SK-N-DZ (cell line): ENCODE measurements around the gene SBF2.
"Not testable (repeated sequence)": the region's sequence is repeated elsewhere in the genome, so short reads cannot be mapped to it uniquely, and the experiment has no call there.

Experiments used
- DNase-seq: peaks from one replicate; pipeline ENCODE4 v3.0.0-alpha.2; 2015; ENCODE audit warnings: low spot score

The SBF2 gene

DNA sequence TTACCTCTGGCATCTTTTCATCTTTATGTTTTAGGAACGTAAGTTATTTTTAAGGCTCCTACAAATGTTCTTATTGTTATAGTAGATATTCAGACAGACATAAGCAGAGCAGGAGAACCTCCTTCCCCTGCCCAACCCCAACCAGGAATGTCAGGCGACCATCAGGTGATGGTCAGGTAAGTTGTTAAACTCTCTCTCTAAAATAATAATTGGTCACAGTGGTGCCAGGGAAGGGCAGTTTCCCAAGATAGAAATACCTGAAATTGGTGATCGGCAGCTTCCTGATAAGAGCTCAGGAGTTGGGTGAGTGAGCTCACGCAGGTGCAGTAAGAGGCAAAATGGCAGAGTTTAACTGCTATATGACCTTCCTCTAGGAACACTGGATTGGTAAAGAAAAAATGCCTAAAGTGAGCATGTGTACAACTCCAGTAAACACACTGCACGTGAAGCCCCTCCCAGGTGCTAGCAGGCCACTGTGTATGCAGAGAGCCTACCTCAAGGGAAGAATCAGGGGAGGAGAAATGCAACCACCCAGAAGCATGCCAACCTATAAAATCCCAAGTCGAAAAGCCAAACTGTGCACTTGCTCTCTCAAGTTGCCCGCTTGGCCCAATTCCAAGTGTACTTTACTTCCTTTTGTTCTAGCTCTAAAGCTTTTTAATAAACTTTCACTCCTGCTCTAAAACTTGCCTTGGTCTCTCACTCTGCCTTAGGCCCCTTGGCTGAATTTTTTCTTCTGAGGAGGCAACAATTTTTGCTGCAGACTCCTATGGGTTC, 273.9 kb downstream of the SBF2 start:
- no peak for DNase-seq

DNA sequence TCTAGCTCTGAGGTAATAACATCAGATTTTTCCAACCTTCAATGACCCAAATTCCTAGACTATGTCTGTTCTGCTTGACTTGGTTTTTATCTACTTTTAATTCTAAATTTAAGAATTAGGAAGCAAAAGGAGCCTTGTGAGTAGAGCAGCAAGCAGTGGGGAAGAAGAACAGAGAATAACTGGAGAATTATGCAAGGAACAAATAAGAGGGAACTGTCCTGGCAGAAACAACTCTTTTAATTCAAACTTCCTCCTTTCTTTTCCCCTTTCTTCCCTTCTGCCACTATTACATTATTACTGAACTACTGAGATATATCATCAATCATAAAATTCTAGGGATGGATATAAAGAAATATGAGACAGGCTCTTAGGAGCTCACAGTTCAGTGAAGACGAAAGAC, 276.1 kb downstream of the SBF2 start:
- DNase-seq = no peak

DNA sequence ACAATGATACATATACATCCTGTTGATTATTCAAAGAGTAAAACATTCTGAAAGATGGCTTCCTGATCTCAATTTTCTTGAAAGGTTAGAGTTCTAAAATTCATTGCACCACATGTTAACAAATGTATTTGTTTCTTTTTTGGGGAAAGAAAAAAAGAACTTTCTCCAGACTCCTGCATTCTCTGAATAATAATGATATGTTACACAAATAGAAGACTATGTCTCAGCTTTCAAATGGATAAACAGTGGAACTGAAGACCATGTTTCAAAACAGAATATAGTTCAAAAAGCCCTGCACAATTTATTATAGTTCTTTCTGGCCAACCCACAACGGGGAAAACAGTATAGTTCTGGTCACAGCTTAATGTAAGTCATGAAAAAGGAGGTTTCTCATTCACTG, 277.0 kb downstream of the SBF2 start:
- no peak for DNase-seq

DNA sequence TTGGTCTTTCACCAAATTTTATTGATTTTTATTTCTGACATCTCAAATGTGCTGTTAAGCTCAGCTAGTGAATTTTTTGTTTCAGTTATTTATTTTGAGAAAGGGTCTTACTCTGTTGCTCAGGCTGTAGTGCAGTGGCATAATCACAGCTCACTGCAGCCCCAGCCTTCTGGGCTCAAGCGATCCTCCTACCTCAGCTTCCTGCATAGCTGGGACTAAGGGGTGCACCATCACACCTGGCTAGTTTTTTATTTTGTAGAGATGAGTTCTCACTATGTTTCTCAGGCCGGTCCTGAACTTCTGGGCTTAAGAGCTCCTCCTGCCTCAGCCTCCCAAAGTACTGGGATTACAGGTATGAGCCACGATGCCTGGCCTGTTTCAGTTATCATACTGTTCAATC, 282.0 kb downstream of the SBF2 start:
- DNase-seq = no peak

DNA sequence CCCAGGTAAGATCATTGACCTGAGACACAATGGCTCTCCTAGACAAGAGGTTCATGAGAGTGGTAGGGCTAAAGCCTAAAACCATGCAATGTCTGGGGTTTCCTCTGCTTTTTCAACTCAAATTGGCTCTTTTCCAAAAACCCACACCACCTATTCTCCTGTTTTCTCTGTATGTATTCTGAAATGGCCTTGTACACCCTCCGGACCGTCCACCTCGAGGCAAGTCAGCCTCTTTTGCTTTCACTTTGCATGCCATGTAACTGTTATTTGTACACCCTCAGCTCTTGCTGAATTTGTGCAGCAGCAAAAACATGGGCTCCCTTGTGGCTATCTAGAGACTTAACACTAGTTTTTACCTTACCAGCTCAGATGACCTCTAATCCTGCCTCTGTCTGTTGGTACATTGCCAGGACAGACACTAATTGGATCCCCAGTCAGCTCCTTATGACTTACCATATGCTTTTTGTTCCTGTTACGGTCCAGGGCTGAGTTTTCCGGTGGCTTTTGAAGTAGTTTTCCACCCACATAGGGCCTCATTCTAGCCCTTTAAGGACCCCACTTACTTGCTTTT, 288.0 kb downstream of the SBF2 start:
- DNase-seq = no peak

DNA sequence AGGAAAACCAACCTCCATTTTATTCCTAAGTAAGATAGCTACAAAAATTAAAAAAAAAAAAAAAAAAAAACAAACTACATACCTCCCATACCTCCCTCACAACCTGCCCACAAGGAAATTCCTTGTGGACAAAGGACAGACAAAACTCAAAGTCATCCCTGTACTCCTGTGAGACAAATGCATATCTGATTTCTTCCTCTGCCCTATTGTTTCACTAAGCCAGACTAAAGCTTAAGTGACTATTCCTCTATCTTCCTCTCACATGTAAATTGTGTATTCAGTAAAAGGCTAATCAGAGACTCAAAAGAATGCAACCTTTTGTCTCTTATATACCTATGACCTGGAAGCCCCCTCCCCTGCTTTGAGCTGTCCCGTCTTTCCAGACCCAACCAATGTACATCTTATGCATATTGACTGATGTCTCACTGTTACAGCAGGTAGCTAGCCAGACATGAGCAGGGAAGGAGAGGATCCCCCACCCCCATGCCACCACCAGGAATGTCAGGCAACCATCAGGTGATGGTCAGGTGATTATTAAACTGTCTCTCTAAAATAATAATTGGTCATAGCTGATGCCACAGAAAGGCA, 289.4 kb downstream of the SBF2 start:
- no peak for DNase-seq

DNA sequence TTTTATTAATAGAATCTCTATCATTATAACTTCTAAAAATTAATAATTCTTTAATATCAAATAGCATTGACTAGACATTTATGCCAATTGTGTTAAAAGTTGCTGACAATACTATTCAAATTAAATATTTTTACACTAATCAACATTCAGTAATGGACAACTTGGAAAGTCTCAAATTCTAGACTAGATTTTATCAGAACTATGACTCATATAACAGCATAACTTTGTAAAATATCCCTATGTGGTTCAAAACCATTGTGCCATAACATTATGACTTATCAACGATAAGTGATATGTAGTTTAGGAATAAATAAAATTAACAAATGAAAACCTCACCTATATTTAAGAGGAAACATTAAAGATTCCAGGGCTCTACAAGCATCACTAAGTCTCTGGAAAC, 291.8 kb downstream of the SBF2 start:
- no peak for DNase-seq

DNA sequence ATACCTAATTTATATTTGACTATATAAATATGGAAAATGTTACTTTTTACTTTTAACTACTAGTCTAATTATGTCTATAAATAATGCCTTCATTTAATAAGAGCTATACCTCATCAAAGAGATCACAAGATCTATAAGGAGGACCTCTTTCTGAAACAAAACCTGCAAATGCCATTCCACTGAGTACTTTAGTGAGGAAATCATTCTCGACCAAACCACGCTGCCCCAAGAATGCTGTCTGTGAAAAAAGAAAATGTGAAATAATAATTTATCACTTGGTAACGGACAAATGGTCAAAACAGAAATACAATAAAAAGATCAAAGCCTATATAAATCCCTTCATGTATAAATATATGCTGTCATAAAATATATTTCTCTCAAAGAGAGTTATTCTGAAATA, 301.7 kb downstream of the SBF2 start:
- DNase-seq = no peak

DNA sequence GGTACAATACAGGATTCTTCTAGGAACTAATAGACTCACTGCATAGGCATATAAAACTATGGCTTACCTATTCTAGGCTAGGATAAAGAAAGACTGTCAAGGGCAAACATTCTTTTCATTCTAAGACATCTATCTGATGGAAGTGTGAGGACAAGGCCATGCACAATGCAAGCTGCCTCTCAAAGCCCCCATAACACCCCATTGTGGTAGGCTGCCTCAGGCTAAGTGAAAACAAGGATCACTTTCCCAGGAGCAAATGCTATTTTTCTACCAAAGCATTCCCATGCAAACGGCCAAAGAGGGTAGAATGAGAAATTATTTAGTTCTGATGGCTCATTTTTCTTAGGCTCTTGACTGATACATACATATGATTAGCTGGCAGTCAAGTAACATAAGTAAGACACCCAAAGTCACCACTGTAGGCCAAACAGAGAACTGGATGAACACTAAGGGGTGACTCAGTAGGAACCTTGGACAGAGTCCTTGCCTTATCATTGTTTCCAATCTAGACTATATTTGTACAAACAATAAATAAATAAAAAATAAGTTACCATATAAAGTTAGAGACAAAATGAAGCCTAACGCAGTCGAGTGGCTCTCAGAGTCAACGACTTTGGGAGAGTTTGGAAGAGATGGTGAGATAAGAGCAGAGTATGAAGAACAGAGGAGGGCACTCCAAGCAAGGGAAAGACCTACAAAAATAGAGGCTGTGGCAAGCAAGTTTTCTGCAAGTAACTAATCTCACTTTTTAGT, 303.6 kb downstream of the SBF2 start:
- DNase-seq = no peak

DNA sequence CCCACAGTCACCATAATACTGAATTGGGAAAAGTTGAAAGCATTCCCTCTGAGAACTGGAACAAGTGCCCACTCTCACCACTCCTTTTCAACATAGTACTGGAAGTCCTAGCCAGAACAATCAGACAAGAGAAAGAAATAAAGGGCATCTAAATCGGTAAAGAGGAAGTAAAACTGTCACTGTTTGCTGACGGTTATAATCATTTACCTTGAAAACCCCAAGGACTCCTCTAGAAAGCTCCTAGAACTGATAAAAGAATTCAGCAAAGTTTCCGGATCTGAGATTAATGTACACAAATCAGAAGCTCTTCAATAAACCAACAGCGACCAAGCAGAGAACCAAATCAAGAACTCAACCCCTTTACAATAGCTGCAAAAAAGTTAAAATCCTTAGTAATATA, 306.7 kb downstream of the SBF2 start:
- DNase-seq = not testable (repeated sequence)

DNA sequence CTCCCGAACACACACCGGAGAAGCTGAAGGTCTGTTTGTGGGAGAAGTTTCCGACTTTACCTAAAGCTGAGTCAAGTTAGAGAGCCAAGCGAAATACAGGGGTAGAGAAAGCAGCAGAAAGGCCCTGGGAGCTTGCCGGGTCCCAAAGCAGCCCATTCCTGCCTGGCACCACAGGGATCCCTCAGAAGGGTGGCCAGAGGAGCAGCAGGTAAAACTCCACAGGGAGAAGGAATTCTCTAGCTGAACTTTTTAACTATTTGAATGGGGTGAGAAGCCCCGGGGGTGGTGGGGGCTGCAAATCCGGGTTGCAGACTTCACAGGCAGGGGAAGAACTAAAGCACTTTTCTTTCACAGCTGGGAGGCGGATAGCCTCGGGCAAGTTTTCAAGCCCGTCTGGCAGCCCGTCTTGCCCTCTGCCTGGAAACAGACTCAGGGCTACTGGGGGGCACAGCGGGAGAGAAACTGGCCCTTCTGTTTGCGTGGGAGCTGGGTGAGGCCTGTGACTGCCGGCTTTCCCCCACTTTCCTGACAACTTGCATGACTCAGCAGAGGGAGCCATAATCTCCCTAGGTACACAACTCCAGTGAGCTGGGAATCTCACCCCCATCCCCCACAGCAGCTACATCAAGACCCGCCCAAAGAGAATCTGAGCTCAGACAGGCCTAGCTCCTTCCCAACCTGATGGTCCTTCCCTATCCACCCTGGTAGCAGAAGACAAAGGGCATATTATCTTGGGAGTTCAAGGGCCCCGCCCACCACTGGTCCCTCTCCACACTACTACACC, 311.0 kb downstream of the SBF2 start:
- DNase-seq = peak; percentile 16

DNA sequence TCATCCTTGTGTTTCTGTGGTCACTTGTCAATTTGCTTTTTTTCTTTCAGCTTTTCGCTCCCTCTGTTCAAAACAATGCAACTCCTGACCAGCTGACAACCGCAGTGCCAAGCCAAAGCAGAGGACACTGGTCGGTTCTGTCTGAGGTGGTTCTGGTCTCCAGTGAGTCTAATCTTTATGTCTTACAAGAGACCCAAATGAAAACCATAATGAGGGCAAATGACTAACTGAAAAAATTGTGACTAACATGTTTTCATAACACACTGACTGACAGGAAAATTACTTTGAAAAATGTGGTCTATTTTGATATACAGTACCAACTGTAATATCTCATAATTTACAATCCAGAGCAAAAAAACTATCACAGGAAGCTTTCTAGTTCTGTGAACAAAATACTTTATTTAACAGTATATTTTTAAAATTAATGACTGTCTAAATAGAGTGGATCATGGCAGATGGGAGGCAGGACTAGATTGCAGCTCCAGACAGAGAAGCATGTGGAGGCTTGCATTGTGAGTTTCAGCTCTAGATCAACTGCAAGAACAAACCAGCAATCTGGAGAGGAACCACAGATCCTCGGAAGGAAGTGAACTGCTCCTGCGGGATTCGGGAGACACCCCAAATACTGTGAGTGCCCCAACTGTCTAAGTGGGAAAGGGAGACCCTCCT, 311.8 kb downstream of the SBF2 start:
- DNase-seq = no peak

DNA sequence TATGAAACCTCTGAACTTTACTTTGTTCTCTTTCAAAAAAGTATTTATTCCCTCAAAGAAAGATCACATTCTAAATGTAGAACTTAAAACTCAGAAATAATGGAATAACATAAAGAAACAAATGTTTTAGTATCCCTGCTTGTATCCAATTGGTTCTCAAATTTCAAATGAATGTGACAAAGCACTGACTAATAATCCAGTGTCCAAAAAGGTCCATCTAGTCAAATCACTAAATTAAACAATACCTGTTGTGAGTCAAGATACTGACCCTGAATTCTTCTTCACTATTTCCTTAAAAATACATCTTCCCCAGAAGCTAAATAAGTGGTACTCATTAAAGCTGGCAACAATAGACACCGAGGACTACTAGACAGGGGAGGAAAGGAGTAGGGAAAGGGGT, 313.1 kb downstream of the SBF2 start:
- no peak for DNase-seq

DNA sequence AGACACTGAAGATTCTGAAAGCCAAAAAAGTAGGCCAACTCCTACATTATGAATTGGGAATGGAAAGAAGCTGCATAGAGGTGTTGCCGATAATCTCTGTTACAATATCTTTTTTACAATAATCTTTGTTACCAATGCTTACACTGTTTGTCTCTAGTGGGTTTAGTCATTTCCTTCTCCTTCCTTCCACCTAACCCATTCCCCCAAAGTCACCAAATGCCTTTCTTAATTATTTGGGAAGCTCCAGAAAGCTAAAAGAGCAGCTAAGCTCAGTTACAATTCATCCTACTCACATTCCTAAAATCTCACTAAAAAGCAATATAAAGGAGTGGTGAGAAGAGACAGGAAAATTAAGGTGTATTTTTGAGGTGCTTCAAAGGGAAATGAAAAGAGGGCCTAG, 316.5 kb downstream of the SBF2 start:
- DNase-seq = no peak

DNA sequence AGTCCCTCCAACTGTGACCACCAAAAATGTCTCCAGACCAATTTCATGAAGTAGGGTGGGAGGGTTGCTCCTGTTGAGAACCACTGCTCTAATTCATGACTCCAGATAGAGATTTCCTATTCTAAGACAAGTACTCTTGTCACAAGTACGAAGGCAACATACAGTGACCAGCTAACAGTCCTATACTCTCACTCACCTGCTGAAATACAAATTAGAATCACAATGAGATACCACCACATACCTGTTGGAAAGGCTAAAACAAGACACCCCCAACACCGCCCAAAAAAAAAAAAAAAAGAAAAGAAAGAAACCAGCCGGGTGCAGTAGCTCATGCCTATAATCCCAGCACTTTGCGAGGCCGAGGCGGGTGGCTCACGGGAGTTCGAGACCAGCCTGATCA, 319.6 kb downstream of the SBF2 start:
- no peak for DNase-seq

DNA sequence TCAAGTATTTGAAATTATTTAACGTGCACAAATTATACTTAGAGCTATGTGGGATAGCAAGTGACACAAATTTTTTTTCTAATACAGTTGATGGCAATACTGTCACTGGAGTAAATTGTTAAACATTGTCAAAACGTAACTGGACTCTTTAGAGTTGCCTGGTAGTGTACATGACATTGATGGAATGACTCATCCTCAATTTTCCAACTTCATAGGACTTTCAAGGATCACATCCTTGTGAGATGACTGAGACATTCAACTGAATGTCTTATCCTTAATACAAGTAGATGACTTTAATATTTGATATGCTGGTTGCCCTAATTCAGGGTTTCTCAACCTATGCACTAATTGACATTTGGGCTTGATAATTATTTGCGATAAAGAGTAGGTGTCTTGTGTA, 320.1 kb downstream of the SBF2 start:
- DNase-seq = no peak

DNA sequence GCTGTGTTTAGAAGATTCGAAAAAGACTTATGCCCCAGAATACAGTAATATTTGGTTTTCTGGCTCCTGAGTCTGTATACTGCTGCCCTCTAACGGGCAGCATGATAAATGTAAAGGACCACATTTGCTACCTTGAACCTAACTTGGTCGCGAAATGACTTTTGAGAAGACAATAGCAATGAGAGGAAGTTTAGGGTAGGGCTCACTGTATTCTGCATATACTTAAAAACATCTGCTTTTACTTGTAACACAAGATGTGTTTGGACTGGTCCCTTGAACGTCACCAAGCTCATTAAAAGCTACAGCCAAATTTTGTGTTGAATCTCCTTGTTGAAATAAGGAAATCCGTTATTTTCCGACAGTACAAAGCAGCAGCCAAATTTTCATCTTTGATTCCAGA, 321.0 kb downstream of the SBF2 start:
- peak; percentile 50 for DNase-seq

DNA sequence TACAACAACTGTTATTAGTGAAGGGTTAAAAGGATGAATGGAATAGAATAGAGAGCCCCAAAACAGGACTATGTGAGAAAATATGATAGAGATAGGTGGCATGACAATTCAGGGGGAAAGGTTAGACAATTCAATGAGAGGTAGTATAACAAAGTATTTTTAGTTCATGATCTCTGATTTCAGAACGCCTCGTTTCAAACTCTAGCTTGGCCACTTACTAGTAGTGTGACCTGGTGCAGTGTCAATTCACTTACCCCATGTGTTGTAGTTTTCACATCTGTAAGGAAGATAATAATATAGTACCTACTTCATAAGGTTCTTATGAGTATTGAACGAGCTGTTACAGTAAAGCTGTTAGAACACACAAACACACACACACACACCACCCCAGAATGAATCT, 322.1 kb downstream of the SBF2 start:
- DNase-seq = no peak

DNA sequence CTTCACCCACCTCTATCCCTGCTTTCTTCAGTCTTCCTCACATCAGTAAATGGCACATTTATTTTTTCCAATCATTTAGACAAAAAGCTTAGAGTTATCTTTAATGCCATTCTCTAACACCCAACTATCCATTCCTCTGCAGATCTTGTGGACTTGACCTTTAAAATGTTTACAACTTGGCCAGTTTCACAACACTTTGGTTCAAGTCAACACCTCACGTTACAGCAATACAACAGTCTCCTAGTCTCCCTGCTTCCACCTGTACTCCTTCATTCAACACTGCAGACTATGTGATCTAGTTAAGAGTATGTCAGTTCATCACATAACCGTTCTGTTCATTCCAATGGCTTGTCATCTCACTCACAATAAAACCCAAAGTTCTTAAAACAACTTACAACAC, 325.0 kb downstream of the SBF2 start:
- DNase-seq = no peak

DNA sequence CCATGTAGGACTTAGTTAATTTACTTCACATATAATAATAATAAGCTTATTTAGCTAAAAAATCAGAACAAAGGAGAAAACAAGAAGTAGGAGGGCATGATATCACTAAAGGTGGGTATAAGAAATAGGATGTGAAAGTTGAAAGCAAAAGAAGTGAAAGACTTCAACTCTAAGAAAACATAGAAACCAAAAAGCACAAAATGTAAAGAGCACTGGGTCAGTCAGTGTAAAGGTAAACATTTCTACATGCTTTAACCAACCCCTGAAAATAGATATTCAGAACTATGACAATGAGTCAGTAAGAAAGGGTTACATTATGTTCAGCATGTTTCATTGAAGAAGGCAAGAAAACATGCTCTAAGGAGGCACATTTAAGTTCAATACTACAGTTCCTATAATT, 331.3 kb downstream of the SBF2 start:
- DNase-seq = no peak

DNA sequence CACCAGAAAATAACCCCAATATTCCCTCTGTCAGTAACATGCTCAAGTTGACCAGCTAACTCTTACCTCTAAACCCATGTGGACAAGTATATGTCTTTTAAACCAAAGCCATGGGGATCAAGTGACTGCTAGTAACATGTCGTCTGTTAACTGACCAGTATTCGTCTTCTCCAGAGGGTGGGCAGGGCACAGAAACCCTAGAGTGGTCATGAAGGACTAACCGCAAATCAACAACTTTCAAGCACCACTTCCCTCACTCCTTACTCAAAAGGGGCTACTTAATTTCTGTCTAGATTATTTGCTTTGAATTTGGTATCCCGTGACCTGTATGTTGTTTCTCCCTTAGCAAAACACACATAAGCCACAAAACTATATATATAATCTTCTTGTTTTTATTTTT, 336.9 kb downstream of the SBF2 start:
- no peak for DNase-seq
